Esophagus muscularis mucosa (tissue), 4 donors: ENCODE measurements around the gene LRRC52. TPM values are rescaled to one million over a fixed set of nuclear protein-coding genes. Genes with fewer than 3 reads are reported as not detected.
"Not testable (repeated sequence)": the region's sequence is repeated elsewhere in the genome, so short reads cannot be mapped to it uniquely, and the experiment has no call there.

Experiments used
- DNase-seq: peaks from one replicate; pipeline ENCODE4 v3.0.0-alpha.2; 2017; ENCODE audit errors: extremely low spot score
- H3K27ac ChIP-seq, 4 donors: fragments of 200-600 bp; sonication (generic); replicated peaks in 1 of 4; 1 replicate in 3 of 4; 2 replicates in 1 of 4; pipeline ENCODE4 v1.5.1; 2016 to 2019; ENCODE audit warnings: mild to moderate bottlenecking in 1 of 4
- H3K27me3 ChIP-seq, 4 donors: fragments of 200-600 bp; sonication (generic); one replicate each; pipeline versions ENCODE4 v1.5.1 to v1.6.0; 2016 to 2019
- H3K36me3 ChIP-seq, 4 donors: fragments of 200-600 bp; sonication (generic); one replicate each; pipeline ENCODE4 v1.5.1; 2016 to 2019
- H3K4me1 ChIP-seq, 4 donors: fragments of 200-600 bp; sonication (generic); one replicate each; pipeline ENCODE4 v1.5.1; 2016 to 2019
- H3K4me3 ChIP-seq, 4 donors: fragments of 200-600 bp; sonication (generic); 1 replicate in 2 of 4; 2 replicates in 2 of 4; pipeline ENCODE4 v1.5.1; 2016 to 2019; ENCODE audit warnings: mild to moderate bottlenecking in 4 of 4, moderate library complexity in 1 of 4
- H3K9me3 ChIP-seq, 4 donors: fragments of 200-600 bp; sonication (generic); 1 replicate in 3 of 4; 2 replicates in 1 of 4; pipeline ENCODE4 v1.5.1; 2016 to 2019
- EP300 ChIP-seq: sonication (generic); formaldehyde crosslinking; IDR thresholded peaks from one replicate; pipeline ENCODE4 v1.6.1; 2017; ENCODE audit warnings: antibody characterized with exemption
- POLR2A ChIP-seq: fragments of 450-650 bp; IDR thresholded peaks from one replicate; pipeline ENCODE4 v1.6.1; 2017; ENCODE audit warnings: antibody characterized with exemption, moderate library complexity, mild to moderate bottlenecking, low read depth
- POLR2AphosphoS5 ChIP-seq, 2 donors: sonication (generic); formaldehyde crosslinking; IDR thresholded peaks; one replicate each; pipeline ENCODE4 v1.6.1; 2017; ENCODE audit warnings: antibody characterized with exemption in 2 of 2
- WGBS: methylation state at CpG from one replicate; pipeline ENCODE4 v1.1.5; 2018; 5-methylcytosine and 5-hydroxymethylcytosine counted together
- intact Hi-C: fragments of 100-400 bp; cut with DNase I; formaldehyde crosslinking; loops from one replicate; pipeline ENCODE4 v1.15.1; 2023
- total RNA-seq, 4 donors: library from RNA; depleted of rRNA; stranded (reverse); fragments of >200 nt; gene quantifications; one replicate each; pipeline versions ENCODE4 v1.1.0 to v1.2.1, GENCODE V29; 2016
- TF ChIP-seq, protein P1 (sequence below), 3 experiments: fragments of 200-600 bp in 2 of 3; fragments of 450-650 bp in 1 of 3; sonication (generic) in 2 of 3; IDR thresholded peaks; one replicate each; pipeline ENCODE4 v1.5.1; 2017 to 2019; ENCODE audit warnings: antibody characterized with exemption in 3 of 3, mild to moderate bottlenecking in 2 of 3, moderate library complexity in 1 of 3

The LRRC52 gene
- total RNA-seq, 4 donors from 2014 or later: 0.17 TPM; not detected in 3

DNA sequence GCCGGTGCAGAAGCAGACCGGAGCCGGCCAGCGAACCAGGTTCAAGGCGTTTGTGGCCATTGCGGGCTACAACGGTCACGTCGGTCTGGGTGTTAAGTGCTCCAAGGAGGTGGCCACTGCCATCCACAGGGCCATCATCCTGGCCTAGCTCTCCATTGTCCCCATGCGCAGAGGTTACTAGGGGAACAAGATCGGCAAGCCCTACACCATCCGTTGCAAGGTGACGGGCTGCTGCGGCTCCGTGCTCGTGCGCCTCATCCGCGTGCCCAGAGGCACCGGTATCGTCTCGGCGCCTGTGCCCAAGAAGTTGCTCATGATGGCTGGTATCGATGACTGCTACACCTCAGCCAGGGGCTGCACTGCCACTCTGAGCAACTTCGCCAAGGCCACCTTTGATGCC, 38.1 kb downstream of the LRRC52 start:
- no peaks in the 10 kb centered on the region for H3K4me1 ChIP-seq
- intact Hi-C loops: no loop called here
- no peaks in the 10 kb centered on the region for H3K27me3 ChIP-seq
- no peak for DNase-seq
- 95% methylated on average over 12 of the region's 25 CpGs for WGBS
- no peak overlapping the region for H3K27ac ChIP-seq
- H3K9me3 ChIP-seq: no peaks in the 10 kb centered on the region
- no peaks in the 10 kb centered on the region for H3K36me3 ChIP-seq
- no peak for TF ChIP-seq POLR2A
- no peak for TF ChIP-seq EP300
- no peak for TF ChIP-seq POLR2AphosphoS5 (IDR thresholded peaks at IDR 0.05)
- TF ChIP-seq, protein P1, sequence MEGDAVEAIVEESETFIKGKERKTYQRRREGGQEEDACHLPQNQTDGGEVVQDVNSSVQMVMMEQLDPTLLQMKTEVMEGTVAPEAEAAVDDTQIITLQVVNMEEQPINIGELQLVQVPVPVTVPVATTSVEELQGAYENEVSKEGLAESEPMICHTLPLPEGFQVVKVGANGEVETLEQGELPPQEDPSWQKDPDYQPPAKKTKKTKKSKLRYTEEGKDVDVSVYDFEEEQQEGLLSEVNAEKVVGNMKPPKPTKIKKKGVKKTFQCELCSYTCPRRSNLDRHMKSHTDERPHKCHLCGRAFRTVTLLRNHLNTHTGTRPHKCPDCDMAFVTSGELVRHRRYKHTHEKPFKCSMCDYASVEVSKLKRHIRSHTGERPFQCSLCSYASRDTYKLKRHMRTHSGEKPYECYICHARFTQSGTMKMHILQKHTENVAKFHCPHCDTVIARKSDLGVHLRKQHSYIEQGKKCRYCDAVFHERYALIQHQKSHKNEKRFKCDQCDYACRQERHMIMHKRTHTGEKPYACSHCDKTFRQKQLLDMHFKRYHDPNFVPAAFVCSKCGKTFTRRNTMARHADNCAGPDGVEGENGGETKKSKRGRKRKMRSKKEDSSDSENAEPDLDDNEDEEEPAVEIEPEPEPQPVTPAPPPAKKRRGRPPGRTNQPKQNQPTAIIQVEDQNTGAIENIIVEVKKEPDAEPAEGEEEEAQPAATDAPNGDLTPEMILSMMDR (IDR thresholded peaks at IDR 0.05): no peak
- H3K4me3 ChIP-seq: no peak overlapping the region

DNA sequence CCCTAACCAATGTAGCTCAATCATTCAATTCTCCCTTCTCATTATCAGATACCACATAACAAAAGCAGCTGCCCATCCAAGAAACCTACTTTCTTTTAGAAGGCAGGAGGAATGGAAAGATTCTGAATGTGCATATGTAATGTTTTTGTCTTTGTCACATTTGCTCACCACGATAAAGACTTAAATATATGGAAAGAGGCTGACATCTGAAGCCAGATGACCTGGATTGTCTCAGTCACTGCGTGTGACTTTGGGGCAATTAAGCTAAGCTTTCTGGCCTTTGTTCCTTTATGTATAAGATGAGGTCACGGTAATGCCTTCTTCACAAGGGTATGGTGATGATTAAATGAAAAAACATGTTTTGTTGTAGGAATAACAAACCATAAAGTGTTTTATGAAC, 42.6 kb downstream of the LRRC52 start:
- Histone ChIP-seq H3K9me3 (no peaks in the 10 kb centered on the region), H3K36me3 (no peaks in the 10 kb centered on the region), H3K4me3 (no peak overlapping the region), H3K4me1 (no peaks in the 10 kb centered on the region), H3K27ac (no peak overlapping the region), H3K27me3 (no peaks in the 10 kb centered on the region)
- no peak for DNase-seq
- WGBS: 67% methylated on average over 3 of the region's 3 CpGs
- intact Hi-C loops: no loop called here
- no peak for TF ChIP-seq POLR2AphosphoS5 (IDR thresholded peaks at IDR 0.05)
- no peak for TF ChIP-seq POLR2A
- TF ChIP-seq EP300: no peak

DNA sequence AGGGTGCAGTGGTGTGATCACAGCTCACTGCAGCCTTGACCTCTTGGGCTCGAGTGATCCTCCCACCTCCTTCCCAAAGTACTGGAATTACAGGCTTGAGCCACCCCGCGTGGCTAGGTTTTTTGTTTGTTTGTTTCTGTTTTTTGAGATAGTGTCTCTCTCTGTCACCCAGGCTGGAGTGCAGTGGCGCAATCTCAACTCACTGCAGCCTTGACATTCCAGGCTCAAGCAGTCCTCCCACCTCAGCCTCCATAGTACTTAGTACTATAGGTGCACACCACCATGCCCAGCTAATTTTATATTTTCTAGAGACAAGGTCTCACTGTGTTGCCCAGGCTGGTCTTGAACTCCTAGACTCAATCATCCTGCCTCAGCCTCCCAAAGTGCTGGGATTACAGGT, 47.6 kb downstream of the LRRC52 start:
- 85% methylated on average over 4 of the region's 4 CpGs for WGBS
- H3K4me3 ChIP-seq, H3K27ac ChIP-seq, H3K9me3 ChIP-seq, H3K4me1 ChIP-seq, DNase-seq, intact Hi-C loops, H3K36me3 ChIP-seq: not testable (repeated sequence)
- H3K27me3 ChIP-seq: peaks cover 0 to 13% (median 0%) of the 10 kb centered on the region in 4 donors

DNA sequence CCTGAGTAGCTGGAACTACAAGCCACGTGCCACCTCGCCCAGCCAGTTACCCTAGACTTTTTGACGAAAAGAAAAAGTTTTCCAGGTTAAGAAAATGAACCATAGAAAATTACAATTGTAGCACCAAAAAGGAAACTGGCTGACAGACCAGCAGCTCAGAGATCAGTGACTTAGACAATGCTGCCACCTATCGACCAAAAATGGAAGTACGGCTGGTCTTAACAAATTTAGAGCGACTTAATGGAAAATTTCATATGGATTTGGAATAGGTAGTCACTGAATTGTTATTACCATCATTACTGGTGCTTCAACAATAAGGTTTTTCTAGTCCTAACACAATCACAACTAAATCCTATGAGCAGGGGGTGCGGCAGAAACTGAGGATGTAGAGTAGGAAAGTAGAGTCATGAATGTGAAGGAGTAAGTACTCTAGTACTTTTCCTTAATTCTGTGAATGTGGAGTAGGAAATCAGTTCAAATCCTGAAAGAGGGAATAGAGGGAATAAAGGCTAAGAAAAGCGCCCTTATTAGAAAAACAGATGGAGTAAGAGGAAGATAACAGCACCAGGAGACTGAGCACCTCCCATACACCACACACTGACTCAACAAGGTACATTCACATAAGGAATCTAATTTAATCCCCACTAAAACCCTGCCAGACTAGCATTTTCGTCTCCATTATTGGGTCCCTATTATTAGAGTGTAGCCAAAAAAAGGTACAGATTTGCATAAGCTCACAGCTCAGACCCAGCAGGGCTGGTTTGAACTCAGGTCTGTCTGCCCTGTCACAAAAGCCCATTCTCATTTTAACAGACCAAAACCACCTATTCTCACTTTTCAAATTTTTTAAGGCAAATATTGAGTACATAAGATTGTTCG, 49.4 kb downstream of the LRRC52 start:
- Histone ChIP-seq H3K27ac (no peak overlapping the region), H3K27me3 (peaks cover 0 to 13% (median 0%) of the 10 kb centered on the region in 4 donors), H3K36me3 (no peaks in the 10 kb centered on the region), H3K4me3 (no peak overlapping the region), H3K9me3 (no peaks in the 10 kb centered on the region), H3K4me1 (peaks cover 0 to 10% (median 5%) of the 10 kb centered on the region in 4 donors)
- TF ChIP-seq POLR2A (no peak), EP300 (no peak), POLR2AphosphoS5 (IDR thresholded peaks at IDR 0.05) (no peak)
- TF ChIP-seq, protein P1 (IDR thresholded peaks at IDR 0.05): peak; percentile 93 to 95 (median 95)
- WGBS: under 1% methylated on average over 9 of the region's 10 CpGs
- peak; percentile 94 for DNase-seq
- intact Hi-C loops: loop anchor here (1.0 kb wide), 1 partner anchor 200 kb away; no protein-coding TSS in a partner anchor

DNA sequence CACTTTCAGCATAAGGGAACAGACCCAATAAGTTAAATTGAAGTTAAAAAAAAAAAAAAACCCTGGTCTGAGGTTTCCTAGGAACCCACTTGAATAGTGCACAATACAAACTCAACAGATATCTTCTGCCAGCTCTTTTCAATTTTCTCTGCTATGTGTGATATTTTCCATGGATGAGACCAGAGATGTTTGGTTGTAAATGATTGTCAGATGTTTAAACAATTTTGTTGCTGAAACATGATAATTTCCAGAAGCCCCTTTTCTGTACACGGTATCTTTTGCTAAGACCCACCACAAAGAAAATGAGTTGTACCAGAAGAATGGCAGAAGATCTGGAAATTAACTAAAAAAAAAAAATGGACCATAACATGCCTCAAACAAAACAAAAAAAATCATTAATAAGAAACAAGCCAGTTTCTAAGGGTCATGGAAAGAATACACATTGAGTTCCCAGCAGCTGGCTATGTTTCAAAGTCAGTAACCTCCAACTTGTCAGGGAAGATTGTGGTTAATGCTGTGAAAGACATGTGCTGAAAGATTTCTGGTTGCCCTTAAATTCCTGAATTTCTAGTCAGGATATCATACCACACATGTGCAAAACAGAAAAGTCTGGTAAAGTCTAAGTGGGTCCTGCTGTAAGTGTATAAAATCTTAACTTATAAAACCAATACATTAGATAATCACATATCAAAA, 51.6 kb downstream of the LRRC52 start:
- whole genome bisulfite sequencing: 27% methylated on average over 1 of the region's 1 CpG
- H3K4me1 ChIP-seq: peaks cover 0 to 16% (median 8%) of the 10 kb centered on the region in 4 donors
- no peak for DNase-seq
- H3K4me3 ChIP-seq: no peak overlapping the region
- H3K9me3 ChIP-seq: no peaks in the 10 kb centered on the region
- no peak overlapping the region for H3K27ac ChIP-seq
- TF ChIP-seq, protein P1 (IDR thresholded peaks at IDR 0.05): no peak
- TF ChIP-seq POLR2A (no peak), EP300 (no peak), POLR2AphosphoS5 (IDR thresholded peaks at IDR 0.05) (no peak)
- intact Hi-C loops: loop anchor here (5.0 kb wide), 1 partner anchor 37 kb away; the partner anchor contains the start of gene MGST3
- H3K27me3 ChIP-seq: peaks cover 0 to 13% (median 0%) of the 10 kb centered on the region in 4 donors
- no peaks in the 10 kb centered on the region for H3K36me3 ChIP-seq
